Endothelial cell of umbilical vein (primary cell): ENCODE measurements around the gene IRF2BPL. TPM values are rescaled to one million over a fixed set of nuclear protein-coding genes. Genes with fewer than 3 reads are reported as not detected.

Experiments used
- BruUV-seq: library from RNA; stranded (reverse); fragments of 400-500 nt; replicated peaks from 2 replicates; lab custom pipeline; 2021; lab: Mats Ljungman, UMichigan
- CTCF ChIA-PET: fragments of 300-600, 350-600 bp; sonication (Branson Sonifier 250); formaldehyde crosslinking; loops from one replicate; lab custom pipeline; 2021; ENCODE audit warnings: antibody characterized with exemption, inconsistent platforms; lab: Charles Lee
- POLR2A ChIA-PET: fragments of 300-600, 350-600 bp; sonication (Branson Sonifier 250); formaldehyde crosslinking; loops from one replicate; lab custom pipeline; 2021; ENCODE audit warnings: antibody characterized with exemption, inconsistent platforms; lab: Charles Lee
- DNase-seq: peaks from one replicate; pipeline ENCODE4 v3.0.0-alpha.2; 2011; ENCODE audit warnings: low read depth, low spot score
- FAIRE-seq: peaks from 2 replicates; lab custom pipeline; 2011; peaks lifted over from hg19 to GRCh38; lab: Jason Lieb, UNC
- H2AFZ ChIP-seq: 2 replicates; pipeline ENCODE4 v1.6.0; 2012; ENCODE audit warnings: low read depth, low read length, control low read depth, inconsistent platforms
- H3K27ac ChIP-seq: 2 replicates; pipeline ENCODE4 v1.5.1; 2011; ENCODE audit warnings: low read depth, mild to moderate bottlenecking, control low read depth, low read length, moderate library complexity; ENCODE audit not compliant: insufficient read depth
- H3K27me3 ChIP-seq, 2 experiments: 2 replicates each; pipeline versions ENCODE4 v1.6.0 to v1.6.1; 2011; ENCODE audit warnings: low read length in 2 of 2, mixed read lengths in 1 of 2; ENCODE audit not compliant: control insufficient read depth in 2 of 2, insufficient read depth in 2 of 2
- H3K36me3 ChIP-seq, 2 experiments: 2 replicates in 1 of 2; 3 replicates in 1 of 2; pipeline ENCODE4 v1.5.1; 2011; ENCODE audit warnings: low read length in 2 of 2, mild to moderate bottlenecking in 1 of 2, moderate library complexity in 1 of 2; ENCODE audit not compliant: control insufficient read depth in 2 of 2, insufficient read depth in 2 of 2; ENCODE audit errors: extremely low read depth in 1 of 2
- H3K4me1 ChIP-seq: 3 replicates; pipeline ENCODE4 v1.5.1; 2011; ENCODE audit warnings: mild to moderate bottlenecking, low read length; ENCODE audit not compliant: control insufficient read depth, insufficient read depth; ENCODE audit errors: extremely low read depth
- H3K4me2 ChIP-seq: 2 replicates; pipeline ENCODE4 v1.6.1; 2011; ENCODE audit warnings: low read length, control low read depth, mixed read lengths; ENCODE audit not compliant: insufficient read depth
- H3K4me3 ChIP-seq, 3 experiments: fragments of 200-600 bp in 1 of 3; sonication (generic), shearing (Covaris generic) in 1 of 3; replicated peaks in 1 of 3; 2 replicates each; pipeline ENCODE4 v1.5.1; 2011 to 2016; ENCODE audit warnings: control low read depth in 3 of 3, low read length in 3 of 3, mild to moderate bottlenecking in 2 of 3, inconsistent platforms in 1 of 3, low read depth in 1 of 3, moderate library complexity in 1 of 3; ENCODE audit not compliant: insufficient read depth in 1 of 3
- H3K79me2 ChIP-seq: 2 replicates; pipeline ENCODE4 v1.6.0; 2012; ENCODE audit warnings: low read length, inconsistent platforms; ENCODE audit not compliant: control insufficient read depth, insufficient read depth
- H3K9ac ChIP-seq: replicated peaks from 2 replicates; pipeline ENCODE3; 2011; ENCODE audit warnings: low read length, control low read depth; ENCODE audit not compliant: insufficient read depth; ENCODE audit errors: extremely low read depth
- H3K9me1 ChIP-seq: replicated peaks from 3 replicates; pipeline ENCODE4 v1.6.0; 2011; ENCODE audit warnings: mild to moderate bottlenecking, low read length; ENCODE audit not compliant: control insufficient read depth, insufficient read depth; ENCODE audit errors: extremely low read depth
- H3K9me3 ChIP-seq: replicated peaks from 2 replicates; pipeline ENCODE4 v1.5.1; 2012; ENCODE audit warnings: low read length, inconsistent platforms; ENCODE audit not compliant: control insufficient read depth, insufficient read depth
- H4K20me1 ChIP-seq: replicated peaks from 2 replicates; pipeline ENCODE3; 2011; ENCODE audit warnings: mild to moderate bottlenecking, low read length; ENCODE audit not compliant: control insufficient read depth, insufficient read depth; ENCODE audit errors: extremely low read depth
- EZH2 ChIP-seq: IDR thresholded peaks from 2 replicates; pipeline ENCODE4 v1.6.1; 2012; ENCODE audit warnings: borderline replicate concordance, low read depth, mild to moderate bottlenecking, moderate library complexity, low read length, inconsistent platforms; ENCODE audit not compliant: severe bottlenecking
- FOS ChIP-seq: IDR thresholded peaks from 2 replicates; pipeline ENCODE4 v1.6.1; 2011; ENCODE audit warnings: mild to moderate bottlenecking, low read length, moderate library complexity, borderline replicate concordance; ENCODE audit not compliant: insufficient read depth
- GATA2 ChIP-seq: IDR thresholded peaks from 2 replicates; pipeline ENCODE4 v1.7.0; 2011; ENCODE audit warnings: low read depth, mild to moderate bottlenecking, moderate library complexity, mixed read lengths, low read length; ENCODE audit not compliant: insufficient read length, insufficient read depth
- JUN ChIP-seq: IDR thresholded peaks from 2 replicates; pipeline ENCODE4 v1.6.1; 2011; ENCODE audit warnings: borderline replicate concordance, low read depth; ENCODE audit not compliant: insufficient read length, insufficient read depth
- MYC ChIP-seq: IDR thresholded peaks from one replicate; pipeline ENCODE4 v1.6.1; 2011; ENCODE audit warnings: mild to moderate bottlenecking, low read depth, low read length
- POLR2A ChIP-seq: IDR thresholded peaks from 2 replicates; pipeline ENCODE4 v1.6.1; 2012; ENCODE audit warnings: low read depth, mild to moderate bottlenecking, control low read depth, low read length
- POLR2AphosphoS5 ChIP-seq: IDR thresholded peaks from 2 replicates; pipeline ENCODE4 v1.6.1; 2012; ENCODE audit warnings: low read depth, mild to moderate bottlenecking, control low read depth, low read length, moderate library complexity; ENCODE audit not compliant: insufficient read depth
- dilution Hi-C: fragments of 300-500 bp; cut with MboI; formaldehyde crosslinking; loops from one replicate; pipeline ENCODE4 v1.15.0; 2019; ENCODE audit warnings: low sequenced_read_pairs; ENCODE audit not compliant: extremely low pct_ligation_motif_present
- intact Hi-C: fragments of 100-400 bp; cut with micrococcal nuclease; formaldehyde crosslinking; loops from one replicate; pipeline ENCODE4 v1.10.0; 2022
- polyA plus RNA-seq, 4 experiments: library from polyadenylated mRNA; depleted of rRNA in 3 of 4; stranded (reverse) in 3 of 4; unstranded in 1 of 4; fragments of >200 nt; gene quantifications; 2 replicates each; pipeline versions ENCODE4 v1.2.1 to v1.2.3, GENCODE V29; 2011 to 2012; ENCODE audit warnings: missing spikeins in 1 of 4
- total RNA-seq: library from RNA; stranded (reverse); gene quantifications from 2 replicates; pipeline ENCODE4 v1.2.3, GENCODE V29; 2021
- TF ChIP-seq, protein P1 (sequence below): IDR thresholded peaks from 2 replicates; pipeline ENCODE4 v1.6.1; 2011; ENCODE audit not compliant: insufficient read depth, insufficient read length
- TF ChIP-seq, protein P2 (sequence below), 2 donors: IDR thresholded peaks; 1 replicate in 1 of 2; 2 replicates in 1 of 2; pipeline ENCODE4 v1.5.1; 2011; ENCODE audit warnings: low read length in 2 of 2, mild to moderate bottlenecking in 2 of 2, moderate library complexity in 2 of 2, control low read depth in 1 of 2, inconsistent platforms in 1 of 2, low read depth in 1 of 2; ENCODE audit not compliant: insufficient read depth in 1 of 2; ENCODE audit errors: extremely low read depth in 1 of 2

The IRF2BPL gene
- total and polyA plus RNA-seq, 2 donors (not counting 3 experiments of a cell fraction or from before 2014, with no cell fraction given): 9.3 to 23.3 TPM

DNA sequence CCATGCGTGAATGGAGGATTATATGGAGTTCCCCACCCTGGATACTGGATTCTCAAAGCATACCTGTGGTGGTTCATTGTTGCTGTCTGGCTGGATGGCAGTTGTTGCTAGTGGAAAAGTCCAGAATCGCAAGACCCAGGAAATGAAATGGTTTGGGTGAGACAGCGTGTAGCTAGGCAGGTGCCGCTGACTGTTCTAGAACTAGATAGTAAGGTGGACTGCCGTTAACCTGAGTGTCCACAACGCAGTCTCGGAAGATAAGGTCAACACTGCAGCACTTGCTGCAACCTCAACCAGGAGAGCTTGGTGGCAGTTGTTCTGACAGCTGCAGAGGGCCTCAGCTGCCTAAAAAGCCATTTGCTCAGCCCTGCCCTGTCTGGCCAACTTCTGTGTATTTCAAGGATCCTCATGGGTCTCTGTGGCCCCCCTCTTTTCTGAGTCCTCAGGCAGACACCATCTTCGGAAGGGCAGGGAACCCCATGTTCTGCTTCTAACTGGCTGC, 15.5 kb upstream of the IRF2BPL start:
- Histone ChIP-seq H3K36me3 (no peaks in the 10 kb centered on the region), H4K20me1 (no peaks in the 10 kb centered on the region), H3K4me2 (no peak overlapping the region), H3K4me3 (no peak overlapping the region), H2AFZ (no peak overlapping the region), H3K9me3 (no peaks in the 10 kb centered on the region), H3K9ac (no peak overlapping the region), H3K27me3 (no peaks in the 10 kb centered on the region), H3K79me2 (no peaks in the 10 kb centered on the region), H3K27ac (no peak overlapping the region), H3K9me1 (no peaks in the 10 kb centered on the region), H3K4me1 (peaks cover 56% of the 10 kb centered on the region)
- DNase-seq (no peak), FAIRE-seq (no peak)
- dilution Hi-C loops: no loop called here
- BruUV-seq: no TSS peak
- intact Hi-C loops: no loop called here
- ChIA-PET CTCF (interaction anchor here (1.8 to 8.8 kb wide), 4 partner anchors 9 to 131 kb away, joined by 4 to 58 read pairs (median 10); partner anchors contain the start of gene IRF2BPL), POLR2A (no interaction called here)
- TF ChIP-seq GATA2 (no peak), EZH2 (no peak), JUN (no peak), FOS (no peak), MYC (no peak), POLR2A (no peak), POLR2AphosphoS5 (no peak)
- TF ChIP-seq, protein P1, sequence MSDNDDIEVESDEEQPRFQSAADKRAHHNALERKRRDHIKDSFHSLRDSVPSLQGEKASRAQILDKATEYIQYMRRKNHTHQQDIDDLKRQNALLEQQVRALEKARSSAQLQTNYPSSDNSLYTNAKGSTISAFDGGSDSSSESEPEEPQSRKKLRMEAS: no peak
- TF ChIP-seq, protein P2, sequence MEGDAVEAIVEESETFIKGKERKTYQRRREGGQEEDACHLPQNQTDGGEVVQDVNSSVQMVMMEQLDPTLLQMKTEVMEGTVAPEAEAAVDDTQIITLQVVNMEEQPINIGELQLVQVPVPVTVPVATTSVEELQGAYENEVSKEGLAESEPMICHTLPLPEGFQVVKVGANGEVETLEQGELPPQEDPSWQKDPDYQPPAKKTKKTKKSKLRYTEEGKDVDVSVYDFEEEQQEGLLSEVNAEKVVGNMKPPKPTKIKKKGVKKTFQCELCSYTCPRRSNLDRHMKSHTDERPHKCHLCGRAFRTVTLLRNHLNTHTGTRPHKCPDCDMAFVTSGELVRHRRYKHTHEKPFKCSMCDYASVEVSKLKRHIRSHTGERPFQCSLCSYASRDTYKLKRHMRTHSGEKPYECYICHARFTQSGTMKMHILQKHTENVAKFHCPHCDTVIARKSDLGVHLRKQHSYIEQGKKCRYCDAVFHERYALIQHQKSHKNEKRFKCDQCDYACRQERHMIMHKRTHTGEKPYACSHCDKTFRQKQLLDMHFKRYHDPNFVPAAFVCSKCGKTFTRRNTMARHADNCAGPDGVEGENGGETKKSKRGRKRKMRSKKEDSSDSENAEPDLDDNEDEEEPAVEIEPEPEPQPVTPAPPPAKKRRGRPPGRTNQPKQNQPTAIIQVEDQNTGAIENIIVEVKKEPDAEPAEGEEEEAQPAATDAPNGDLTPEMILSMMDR (IDR thresholded peaks at IDR 0.05; ENCODE audit: extremely low read depth in 1 of 2, insufficient read depth in 1 of 2, low read depth in 1 of 2, low read length in 2 of 2): no peak
